Subcutaneous adipose tissue (tissue), 4 donors: ENCODE measurements around the gene PXT1. TPM values are rescaled to one million over a fixed set of nuclear protein-coding genes. Genes with fewer than 3 reads are reported as not detected.

Experiments used
- CTCF ChIP-seq: fragments of 450-650 bp; IDR thresholded peaks from one replicate; pipeline ENCODE4 v1.5.1; 2016; ENCODE audit warnings: low read depth, mild to moderate bottlenecking, control low read depth, antibody characterized with exemption, moderate library complexity
- total RNA-seq, 4 donors: library from RNA; depleted of rRNA; stranded (reverse); fragments of >200 nt; gene quantifications; one replicate each; pipeline ENCODE4 v1.1.0, GENCODE V29; 2016

The PXT1 gene
- total RNA-seq, 4 donors from 2014 or later: not detected

- TF ChIP-seq CTCF: no peak
Measured at GRCh38 chr6:36426622-36427021, 16.0 kb downstream of the PXT1 start.

- no peak for TF ChIP-seq CTCF
Measured at GRCh38 chr6:36423101-36423824, 19.4 kb downstream of the PXT1 start.

GRCh38 chr6:36422714-36423100 is 19.9 kb downstream of the PXT1 start:
- no peak for TF ChIP-seq CTCF

GRCh38 chr6:36419310-36419709 is 23.3 kb downstream of the PXT1 start:
- TF ChIP-seq CTCF: no peak

GRCh38 chr6:36418558-36418957 is 24.1 kb downstream of the PXT1 start:
- no peak for TF ChIP-seq CTCF

GRCh38 chr6:36414481-36414880 is 28.2 kb downstream of the PXT1 start:
- no peak for TF ChIP-seq CTCF

- no peak for TF ChIP-seq CTCF
Measured at GRCh38 chr6:36413489-36414480, 28.9 kb downstream of the PXT1 start.
